ENCODE results near the gene GPC6.

GRCh38 chr13:93867481-93867880 is 640.9 kb downstream of the GPC6 start:
- no peak for TF ChIP-seq CTCF (IDR thresholded peaks at IDR 0.05; ENCODE audit: low read depth, low read length, missing input control)
- no peak for TF ChIP-seq YY1 (IDR thresholded peaks at IDR 0.05)
- no peak for TF ChIP-seq TAF1 (conservative IDR thresholded peaks at IDR 0.05)
- no peak for TF ChIP-seq RAD21 (IDR thresholded peaks at IDR 0.05)
- no peak for TF ChIP-seq ZBTB33 (IDR thresholded peaks at IDR 0.05)
- no peak for TF ChIP-seq REST (IDR thresholded peaks at IDR 0.05)
- TF ChIP-seq GABPA (IDR thresholded peaks at IDR 0.05 in 1 of 2, conservative IDR thresholded peaks at IDR 0.05 in 1 of 2), result no peak

Measured in liver (tissue), 3 donors.